DOHH2 (cell line): ENCODE measurements around the gene TM9SF2.

Source experiments
- CTCF ChIP-seq: fragments of 200-600 bp; sonication (generic); IDR thresholded peaks from one replicate; pipeline ENCODE4 v1.5.1; 2014; ENCODE audit warnings: antibody characterized with exemption, mild to moderate bottlenecking, low read depth, low read length; ENCODE audit not compliant: poor library complexity, severe bottlenecking
- EZH2phosphoT487 ChIP-seq: fragments of 200-600 bp; sonication (generic); IDR thresholded peaks from 2 replicates; pipeline ENCODE4 v1.6.1; 2017; ENCODE audit warnings: borderline replicate concordance, mild to moderate bottlenecking, antibody characterized with exemption, low read length, moderate library complexity, mixed read lengths

- TF ChIP-seq CTCF, result no peak
- no peak for TF ChIP-seq EZH2phosphoT487
Measured at GRCh38 chr13:99484473-99484872, 16.8 kb upstream of the TM9SF2 start.
